Activated naive CD4-positive, alpha-beta T cell treated with anti-CD3 and anti-CD28 coated beads, Interleukin-2, amount 50 U/mL, for 24 hours (primary cell): ENCODE results near the gene TMEM233.
"Not testable (repeated sequence)": the region's sequence is repeated elsewhere in the genome, so short reads cannot be mapped to it uniquely, and the experiment has no call there.

Source experiments
- H3K27ac Mint-ChIP-seq: one replicate; pipeline ENCODE4 v1.8.0; 2021; ENCODE audit warnings: mild to moderate bottlenecking, mixed read lengths
- H3K27me3 Mint-ChIP-seq: one replicate; pipeline ENCODE4 v1.8.0; 2021; ENCODE audit warnings: mixed read lengths
- H3K36me3 Mint-ChIP-seq: one replicate; pipeline ENCODE4 v1.8.0; 2021; ENCODE audit warnings: mixed read lengths
- H3K4me1 Mint-ChIP-seq: one replicate; pipeline ENCODE4 v1.8.0; 2021; ENCODE audit warnings: mixed read lengths
- H3K4me3 Mint-ChIP-seq: one replicate; pipeline ENCODE4 v1.8.0; 2021; ENCODE audit warnings: mild to moderate bottlenecking, mixed read lengths
- H3K9me3 Mint-ChIP-seq: one replicate; pipeline ENCODE4 v1.8.0; 2021; ENCODE audit warnings: mixed read lengths

TMEM233 gene

DNA sequence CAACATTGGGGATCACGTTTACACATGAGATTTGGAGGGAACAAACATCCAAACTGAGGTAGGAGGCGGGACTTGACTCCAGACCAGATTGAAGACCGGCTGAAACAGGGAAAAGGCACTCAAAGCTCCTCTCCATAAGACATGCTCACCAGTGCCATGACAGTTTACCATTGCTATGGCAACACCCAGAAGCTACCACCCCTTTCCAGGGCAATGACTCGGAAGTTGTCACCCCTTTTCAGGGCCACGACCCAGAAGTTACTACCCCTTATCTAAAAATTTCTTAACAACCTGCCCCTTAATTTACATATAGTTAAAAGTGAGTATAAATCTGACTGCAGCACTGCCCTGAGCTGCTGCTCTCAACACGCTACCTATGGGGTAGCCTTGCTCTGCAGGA lies 34.1 kb downstream of the TMEM233 start:
- Mint-ChIP-seq H3K27me3 (peaks cover 8% of the 10 kb centered on the region), H3K9me3 (no peaks in the 10 kb centered on the region), H3K4me1 (no peaks in the 10 kb centered on the region), H3K4me3 (no peak overlapping the region), H3K36me3 (no peaks in the 10 kb centered on the region), H3K27ac (no peak overlapping the region)

DNA sequence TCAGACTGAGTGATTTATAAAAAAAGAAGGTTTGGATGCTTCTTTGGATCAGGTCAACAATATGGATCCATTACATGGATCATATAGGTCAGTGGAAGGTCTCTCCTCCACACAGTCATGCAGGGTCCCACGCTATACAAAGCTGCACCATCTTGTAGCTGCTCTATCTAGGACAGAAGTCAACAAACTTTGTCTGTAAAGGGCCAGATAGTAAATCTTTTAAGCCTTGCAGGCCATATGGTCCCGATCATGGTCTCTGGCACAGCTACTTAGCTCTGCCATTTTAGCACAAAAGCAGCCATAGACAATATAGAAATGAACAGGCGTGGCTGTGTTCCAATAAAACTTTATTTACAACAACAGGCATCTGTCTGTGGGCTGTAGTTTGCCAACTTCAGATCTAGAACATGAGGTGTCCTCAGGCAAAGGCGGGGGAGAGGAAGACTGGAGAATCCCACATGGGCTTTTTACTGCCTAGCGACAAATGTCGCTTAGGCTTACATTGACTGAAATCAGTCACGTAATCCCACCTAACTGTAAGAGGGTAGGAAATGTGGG lies 36.7 kb downstream of the TMEM233 start:
- peaks cover 10% of the 10 kb centered on the region for H3K27me3 Mint-ChIP-seq
- H3K27ac Mint-ChIP-seq = no peak overlapping the region

DNA sequence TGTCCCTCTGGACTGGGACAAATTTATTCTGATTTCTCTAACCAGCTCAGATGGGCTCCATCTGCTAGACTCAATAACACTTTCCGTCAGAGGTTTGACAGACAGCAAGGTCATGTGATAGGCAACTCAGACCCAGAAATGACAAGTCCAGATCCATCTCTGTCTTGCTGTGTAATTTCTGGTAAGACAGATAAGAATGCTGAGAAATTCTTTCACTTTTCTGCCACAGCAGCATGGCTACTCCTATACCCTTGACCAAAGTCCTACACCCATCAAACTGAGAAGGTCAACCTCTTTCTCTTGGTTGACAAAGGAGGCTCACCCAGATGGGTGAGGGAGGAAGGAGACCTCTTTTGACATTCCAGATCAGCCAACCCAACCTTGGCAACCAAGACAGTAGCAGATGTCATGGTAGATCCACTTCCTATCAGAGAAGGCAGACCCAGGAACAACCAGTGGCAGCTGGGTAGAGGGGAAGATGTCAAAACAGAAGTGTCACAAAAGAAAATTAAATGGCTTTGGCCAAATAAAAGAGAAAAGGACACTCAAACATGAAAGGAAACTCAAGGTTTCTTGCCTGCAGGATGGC lies 37.5 kb downstream of the TMEM233 start:
- H3K4me3 Mint-ChIP-seq = no peak overlapping the region
- no peaks in the 10 kb centered on the region for H3K36me3 Mint-ChIP-seq
- H3K27me3 Mint-ChIP-seq = peaks cover 14% of the 10 kb centered on the region
- H3K27ac Mint-ChIP-seq = no peak overlapping the region
- no peaks in the 10 kb centered on the region for H3K9me3 Mint-ChIP-seq
- H3K4me1 Mint-ChIP-seq = no peaks in the 10 kb centered on the region

More for the DNA sequence above, 36.7 kb downstream of the TMEM233 start:
- H3K9me3 Mint-ChIP-seq = no peaks in the 10 kb centered on the region
- no peaks in the 10 kb centered on the region for H3K36me3 Mint-ChIP-seq
- H3K4me3 Mint-ChIP-seq = no peak overlapping the region
- no peaks in the 10 kb centered on the region for H3K4me1 Mint-ChIP-seq

- Mint-ChIP-seq H3K4me1 (no peaks in the 10 kb centered on the region), H3K27me3 (peaks cover 12% of the 10 kb centered on the region), H3K27ac (no peak overlapping the region), H3K36me3 (no peaks in the 10 kb centered on the region), H3K9me3 (no peaks in the 10 kb centered on the region), H3K4me3 (no peak overlapping the region)
These were observed 38.5 kb downstream of the TMEM233 start for GRCh38 chr12:119631930-119632678.

DNA sequence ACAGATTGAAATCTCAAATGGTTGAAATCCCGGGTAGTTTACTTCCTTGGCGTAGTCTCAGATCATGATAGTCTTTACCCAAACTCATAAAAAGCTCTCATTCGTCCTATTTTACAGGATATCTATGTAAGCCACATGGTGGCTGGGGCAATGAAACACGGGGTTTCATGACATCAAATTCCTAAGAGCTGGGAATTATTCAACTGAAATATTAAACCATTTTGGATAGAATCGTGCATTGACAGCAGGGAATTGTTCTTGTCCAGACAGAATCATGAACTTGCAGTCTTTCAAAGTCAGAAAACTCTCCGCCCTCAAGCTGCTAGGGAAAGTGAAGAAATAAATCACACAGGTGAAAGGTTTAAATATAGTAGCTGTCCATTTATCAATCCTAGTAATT lies 41.2 kb downstream of the TMEM233 start:
- Mint-ChIP-seq H3K4me3 (no peak overlapping the region), H3K4me1 (no peaks in the 10 kb centered on the region), H3K27ac (no peak overlapping the region), H3K27me3 (peaks cover 12% of the 10 kb centered on the region), H3K9me3 (no peaks in the 10 kb centered on the region), H3K36me3 (no peaks in the 10 kb centered on the region)

DNA sequence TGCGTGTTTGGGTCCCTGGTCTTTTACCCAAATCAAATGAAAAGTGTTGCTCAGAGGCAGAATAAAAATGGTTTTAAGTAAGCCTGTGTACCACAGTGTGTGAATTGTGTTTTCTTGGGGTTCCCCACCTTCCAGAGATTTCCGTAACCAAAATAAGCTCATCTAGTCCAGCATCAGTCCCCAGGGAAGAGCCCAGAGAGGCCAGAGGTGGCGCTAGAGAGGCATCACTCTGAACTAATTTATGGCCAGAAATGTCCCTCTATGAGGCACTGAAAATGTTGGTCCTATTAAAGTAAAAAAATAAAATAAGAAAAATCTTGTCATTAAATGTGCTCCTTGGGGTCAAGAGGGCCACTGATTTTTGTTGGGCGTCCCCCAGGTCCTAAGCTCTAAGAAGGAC lies 49.4 kb downstream of the TMEM233 start:
- Mint-ChIP-seq H3K27me3 (peaks cover 5% of the 10 kb centered on the region), H3K4me3 (no peak overlapping the region)

DNA sequence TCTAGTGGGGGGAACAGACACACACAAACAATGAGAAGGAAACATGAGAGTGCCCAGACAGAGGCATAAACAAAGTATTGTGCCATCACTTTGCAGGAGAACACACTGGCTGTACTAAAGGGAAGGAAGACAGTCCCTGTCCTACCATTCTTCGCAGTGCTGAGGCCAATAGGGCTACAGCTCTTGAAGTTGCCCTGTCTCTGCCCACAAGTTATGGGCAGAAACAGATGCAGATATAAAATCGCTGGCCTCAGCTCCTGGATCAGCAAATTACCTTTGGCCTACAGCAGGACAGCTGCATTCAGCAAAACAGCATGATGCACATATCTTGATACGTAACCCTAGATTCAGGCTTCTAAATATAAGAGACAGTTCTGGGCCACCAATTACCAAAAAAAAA lies 51.4 kb downstream of the TMEM233 start:
- Mint-ChIP-seq H3K4me3 (no peak overlapping the region), H3K36me3 (no peaks in the 10 kb centered on the region), H3K27ac (no peak overlapping the region), H3K4me1 (no peaks in the 10 kb centered on the region), H3K27me3 (peaks cover 6% of the 10 kb centered on the region), H3K9me3 (peaks cover 4% of the 10 kb centered on the region)

More for the DNA sequence above, 49.4 kb downstream of the TMEM233 start:
- H3K27ac Mint-ChIP-seq = no peak overlapping the region
- no peaks in the 10 kb centered on the region for H3K36me3 Mint-ChIP-seq
- no peaks in the 10 kb centered on the region for H3K4me1 Mint-ChIP-seq
- peaks cover 4% of the 10 kb centered on the region for H3K9me3 Mint-ChIP-seq

- Mint-ChIP-seq H3K36me3 (no peaks in the 10 kb centered on the region), H3K9me3 (peaks cover 4% of the 10 kb centered on the region), H3K27me3 (peaks cover 5% of the 10 kb centered on the region), H3K4me3 (no peak overlapping the region), H3K27ac (no peak overlapping the region), H3K4me1 (no peaks in the 10 kb centered on the region)
These were observed 52.0 kb downstream of the TMEM233 start for GRCh38 chr12:119645535-119646059.

- Mint-ChIP-seq H3K4me3 (no peak overlapping the region), H3K9me3 (peaks cover 12% of the 10 kb centered on the region), H3K4me1 (no peaks in the 10 kb centered on the region), H3K27ac (no peak overlapping the region), H3K36me3 (no peaks in the 10 kb centered on the region), H3K27me3 (peaks cover 1% of the 10 kb centered on the region)
These were observed 55.7 kb downstream of the TMEM233 start for GRCh38 chr12:119649202-119649808.

DNA sequence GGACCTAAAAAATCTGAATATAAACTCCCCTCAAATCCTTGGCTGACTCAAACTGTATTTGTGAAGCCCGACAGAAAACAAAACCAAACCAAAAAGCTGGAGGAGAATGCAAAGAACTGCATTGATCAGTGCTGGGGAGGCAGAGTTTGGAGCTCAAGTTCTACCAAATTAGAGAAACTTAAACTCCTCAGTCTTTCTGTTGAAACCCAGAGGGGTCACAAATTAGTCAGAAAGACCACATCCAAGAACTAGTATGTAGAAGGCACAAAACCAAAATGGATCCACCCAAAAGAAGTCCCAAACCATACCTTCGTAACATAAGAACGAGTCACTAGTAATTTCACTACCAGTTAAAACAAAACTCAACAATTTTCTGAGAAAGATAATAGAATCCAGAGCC lies 59.1 kb downstream of the TMEM233 start:
- H3K27ac Mint-ChIP-seq = no peak overlapping the region
- peaks cover 8% of the 10 kb centered on the region for H3K9me3 Mint-ChIP-seq

GRCh38 chr12:119657001-119657400 lies 63.4 kb downstream of the TMEM233 start:
- not testable (repeated sequence) for H3K27ac Mint-ChIP-seq, H3K27me3 Mint-ChIP-seq, H3K9me3 Mint-ChIP-seq, H3K4me1 Mint-ChIP-seq, H3K36me3 Mint-ChIP-seq, H3K4me3 Mint-ChIP-seq

More for the DNA sequence above, 59.1 kb downstream of the TMEM233 start:
- peaks cover 1% of the 10 kb centered on the region for H3K27me3 Mint-ChIP-seq
- H3K36me3 Mint-ChIP-seq = no peaks in the 10 kb centered on the region
- H3K4me3 Mint-ChIP-seq = no peak overlapping the region
- H3K4me1 Mint-ChIP-seq = no peaks in the 10 kb centered on the region

DNA sequence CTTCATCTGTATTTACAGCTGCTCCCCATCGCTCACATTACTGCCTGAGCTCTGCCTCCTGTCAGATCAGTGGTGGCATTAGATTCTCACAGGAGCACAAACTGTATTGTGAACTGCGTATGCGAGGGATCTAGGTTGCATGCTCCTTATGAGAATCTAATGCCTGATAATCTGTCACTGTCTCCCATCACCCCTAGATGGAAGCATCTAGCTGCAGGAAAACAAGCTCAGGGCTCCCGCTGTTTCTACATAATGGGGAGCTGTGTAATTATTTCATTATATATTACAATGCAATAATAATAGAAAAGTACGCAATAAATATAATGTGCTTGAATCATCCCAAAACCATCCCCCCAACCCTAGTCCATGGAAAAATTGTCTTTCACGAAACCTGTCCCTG lies 64.6 kb downstream of the TMEM233 start:
- not testable (repeated sequence) for H3K4me3 Mint-ChIP-seq, H3K36me3 Mint-ChIP-seq, H3K4me1 Mint-ChIP-seq, H3K27me3 Mint-ChIP-seq, H3K9me3 Mint-ChIP-seq, H3K27ac Mint-ChIP-seq

GRCh38 chr12:119659289-119659897 lies 65.8 kb downstream of the TMEM233 start:
- H3K4me3 Mint-ChIP-seq = no peak overlapping the region
- H3K4me1 Mint-ChIP-seq = peaks cover 6% of the 10 kb centered on the region
- no peaks in the 10 kb centered on the region for H3K9me3 Mint-ChIP-seq
- no peak overlapping the region for H3K27ac Mint-ChIP-seq
- H3K27me3 Mint-ChIP-seq = no peaks in the 10 kb centered on the region
- H3K36me3 Mint-ChIP-seq = no peaks in the 10 kb centered on the region

- H3K4me3 Mint-ChIP-seq = no peak overlapping the region
- H3K27me3 Mint-ChIP-seq = no peaks in the 10 kb centered on the region
- no peaks in the 10 kb centered on the region for H3K9me3 Mint-ChIP-seq
- no peak overlapping the region for H3K27ac Mint-ChIP-seq
- H3K4me1 Mint-ChIP-seq = peaks cover 6% of the 10 kb centered on the region
- H3K36me3 Mint-ChIP-seq = no peaks in the 10 kb centered on the region
These were observed 66.5 kb downstream of the TMEM233 start for GRCh38 chr12:119660076-119660475.

DNA sequence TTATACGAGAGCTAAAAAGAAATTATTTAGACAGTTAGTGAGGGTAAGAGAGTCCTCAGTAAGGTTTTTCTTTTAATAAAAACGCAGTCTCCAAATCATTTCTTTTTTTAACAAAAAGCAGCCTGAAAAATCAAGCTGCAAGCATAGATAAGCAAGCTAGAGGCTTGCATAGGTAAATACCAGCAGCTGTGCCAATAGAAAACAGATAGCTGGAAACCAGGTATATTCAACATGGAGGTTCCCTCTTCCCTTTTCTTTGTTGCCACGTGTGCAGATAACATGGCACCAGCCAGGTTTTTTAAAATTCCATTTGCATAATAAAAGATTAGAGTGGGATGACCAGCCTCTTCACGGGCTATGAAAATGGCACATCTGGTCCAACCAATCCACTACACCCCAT lies 68.3 kb downstream of the TMEM233 start:
- Mint-ChIP-seq H3K27me3 (no peaks in the 10 kb centered on the region), H3K4me3 (no peak overlapping the region), H3K9me3 (no peaks in the 10 kb centered on the region), H3K36me3 (no peaks in the 10 kb centered on the region), H3K4me1 (peaks cover 16% of the 10 kb centered on the region), H3K27ac (no peak overlapping the region)
